ENCODE data around the gene NODAL.

NODAL gene

GRCh38 chr10:70448236-70448635 is 6.8 kb upstream of the NODAL start:
- DNase-seq = no peak
- Mint-ChIP-seq H3K27ac (peak overlapping the region in 1 of 2 donors; percentile 9), H3K4me3 (no peak overlapping the region), H3K9me3 (no peaks in the 10 kb centered on the region), H3K4me1 (no peaks in the 10 kb centered on the region), H3K27me3 (peaks cover 18% of the 10 kb centered on the region)
- ATAC-seq = no peak

GRCh38 chr10:70445718-70446657 is 4.5 kb upstream of the NODAL start:
- Mint-ChIP-seq H3K9me3 (no peaks in the 10 kb centered on the region), H3K27ac (no peak overlapping the region), H3K4me1 (peaks cover 10% of the 10 kb centered on the region), H3K4me3 (no peak overlapping the region), H3K27me3 (peaks cover 40% of the 10 kb centered on the region)
- ATAC-seq = no peak
- DNase-seq = no peak

- DNase-seq (no peak), ATAC-seq (no peak)
- no peak overlapping the region for H3K4me3 Mint-ChIP-seq
- H3K27me3 Mint-ChIP-seq = peaks cover 53% of the 10 kb centered on the region
- peaks cover 16% of the 10 kb centered on the region for H3K4me1 Mint-ChIP-seq
- no peaks in the 10 kb centered on the region for H3K9me3 Mint-ChIP-seq
- H3K27ac Mint-ChIP-seq = no peak overlapping the region
These were observed 3.3 kb upstream of the NODAL start for GRCh38 chr10:70444744-70445143.

GRCh38 chr10:70442332-70442988 is 979 bp upstream of the NODAL start:
- Mint-ChIP-seq H3K4me1 (peaks cover 16% of the 10 kb centered on the region), H3K27ac (no peak overlapping the region), H3K9me3 (no peaks in the 10 kb centered on the region), H3K4me3 (no peak overlapping the region), H3K27me3 (peaks cover 58% of the 10 kb centered on the region)
- DNase-seq (no peak), ATAC-seq (no peak)

GRCh38 chr10:70441895-70442309 is 421 bp upstream of the NODAL start:
- Mint-ChIP-seq H3K9me3 (no peaks in the 10 kb centered on the region), H3K4me1 (peaks cover 16% of the 10 kb centered on the region), H3K27ac (no peak overlapping the region), H3K27me3 (peaks cover 58% of the 10 kb centered on the region), H3K4me3 (peak overlapping the region in 1 of 2 donors; percentile 58)
- DNase-seq (no peak), ATAC-seq (no peak)

- Mint-ChIP-seq H3K27ac (peak overlapping the region in 1 of 2 donors; percentile 57), H3K9me3 (no peaks in the 10 kb centered on the region), H3K4me1 (peaks cover 16% of the 10 kb centered on the region), H3K27me3 (peaks cover 58% of the 10 kb centered on the region), H3K4me3 (peak overlapping the region; percentile 58 to 81)
- ATAC-seq = peak; percentile 66
- no peak for DNase-seq
These were observed 953 bp downstream of the NODAL start for GRCh38 chr10:70440296-70441160.

- peaks cover 45% of the 10 kb centered on the region for H3K27me3 Mint-ChIP-seq
- no peak overlapping the region for H3K27ac Mint-ChIP-seq
- ATAC-seq (no peak), DNase-seq (no peak)
- H3K9me3 Mint-ChIP-seq = no peaks in the 10 kb centered on the region
- no peak overlapping the region for H3K4me3 Mint-ChIP-seq
- H3K4me1 Mint-ChIP-seq = peaks cover 20% of the 10 kb centered on the region
These were observed 3.8 kb downstream of the NODAL start for GRCh38 chr10:70437721-70438120.

- Mint-ChIP-seq H3K27ac (peak overlapping the region in 1 of 2 donors; percentile 79), H3K27me3 (peaks cover 22% of the 10 kb centered on the region), H3K4me1 (peaks cover 15% of the 10 kb centered on the region), H3K9me3 (no peaks in the 10 kb centered on the region), H3K4me3 (no peak overlapping the region)
- no peak for DNase-seq
- ATAC-seq = no peak
These were observed 6.0 kb downstream of the NODAL start for GRCh38 chr10:70435241-70436085.

- peaks cover 5% of the 10 kb centered on the region for H3K27me3 Mint-ChIP-seq
- DNase-seq (no peak), ATAC-seq (no peak)
- no peak overlapping the region for H3K27ac Mint-ChIP-seq
- peaks cover 14% of the 10 kb centered on the region for H3K4me1 Mint-ChIP-seq
- H3K9me3 Mint-ChIP-seq = no peaks in the 10 kb centered on the region
- H3K4me3 Mint-ChIP-seq = no peak overlapping the region
These were observed 7.8 kb downstream of the NODAL start for GRCh38 chr10:70433581-70434280.

GRCh38 chr10:70432561-70433263 is 8.8 kb downstream of the NODAL start:
- H3K4me3 Mint-ChIP-seq = no peak overlapping the region
- no peaks in the 10 kb centered on the region for H3K9me3 Mint-ChIP-seq
- H3K27me3 Mint-ChIP-seq = no peaks in the 10 kb centered on the region
- H3K4me1 Mint-ChIP-seq = peaks cover 14% of the 10 kb centered on the region
- DNase-seq (no peak), ATAC-seq (no peak)
- peak overlapping the region; percentile 3 to 36 for H3K27ac Mint-ChIP-seq

GRCh38 chr10:70432101-70432500 is 9.4 kb downstream of the NODAL start:
- Mint-ChIP-seq H3K9me3 (no peaks in the 10 kb centered on the region), H3K4me1 (peaks cover 14% of the 10 kb centered on the region), H3K27ac (no peak overlapping the region), H3K4me3 (no peak overlapping the region), H3K27me3 (no peaks in the 10 kb centered on the region)
- DNase-seq (no peak), ATAC-seq (no peak)

- Mint-ChIP-seq H3K4me3 (no peak overlapping the region), H3K27ac (peak overlapping the region in 1 of 2 donors; percentile 48), H3K4me1 (peaks cover 14% of the 10 kb centered on the region), H3K27me3 (no peaks in the 10 kb centered on the region), H3K9me3 (no peaks in the 10 kb centered on the region)
- ATAC-seq (no peak), DNase-seq (no peak)
These were observed 10.7 kb downstream of the NODAL start for GRCh38 chr10:70430493-70431445.

- Mint-ChIP-seq H3K4me1 (peaks cover under 1% of the 10 kb centered on the region), H3K27ac (no peak overlapping the region), H3K27me3 (no peaks in the 10 kb centered on the region), H3K4me3 (no peak overlapping the region), H3K9me3 (no peaks in the 10 kb centered on the region)
- DNase-seq = no peak
- no peak for ATAC-seq
These were observed 14.7 kb downstream of the NODAL start for GRCh38 chr10:70426823-70427222.
